Duodenal mucosa (tissue), 2 donors: ENCODE measurements around the gene GRIP1.

Experiments
- H3K27ac ChIP-seq: one replicate; pipeline ENCODE4 v1.7.0; 2013; ENCODE audit warnings: low read depth, low read length
- H3K27me3 ChIP-seq, 2 donors: one replicate each; pipeline ENCODE4 v1.7.0; 2013; ENCODE audit warnings: low read length in 2 of 2, control low read depth in 1 of 2; ENCODE audit not compliant: insufficient read depth in 2 of 2, control insufficient read depth in 1 of 2
- H3K36me3 ChIP-seq, 2 donors: one replicate each; pipeline ENCODE4 v1.7.0; 2013; ENCODE audit warnings: low read length in 2 of 2, control low read depth in 1 of 2; ENCODE audit not compliant: insufficient read depth in 2 of 2, control insufficient read depth in 1 of 2
- H3K4me1 ChIP-seq, 2 donors: one replicate each; pipeline ENCODE4 v1.7.0; 2013; ENCODE audit warnings: low read length in 2 of 2, control low read depth in 1 of 2; ENCODE audit not compliant: insufficient read depth in 2 of 2, control insufficient read depth in 1 of 2
- H3K4me3 ChIP-seq, 2 donors: one replicate each; pipeline ENCODE4 v1.7.0; 2013; ENCODE audit warnings: low read length in 2 of 2, low read depth in 1 of 2
- H3K9ac ChIP-seq, 2 donors: one replicate each; pipeline ENCODE4 v1.7.0; 2013; ENCODE audit warnings: low read length in 2 of 2, low read depth in 1 of 2
- H3K9me3 ChIP-seq, 2 donors: one replicate each; pipeline ENCODE4 v1.7.0; 2013; ENCODE audit warnings: low read length in 2 of 2, control low read depth in 1 of 2; ENCODE audit not compliant: control insufficient read depth in 1 of 2

GRIP1 gene

DNA sequence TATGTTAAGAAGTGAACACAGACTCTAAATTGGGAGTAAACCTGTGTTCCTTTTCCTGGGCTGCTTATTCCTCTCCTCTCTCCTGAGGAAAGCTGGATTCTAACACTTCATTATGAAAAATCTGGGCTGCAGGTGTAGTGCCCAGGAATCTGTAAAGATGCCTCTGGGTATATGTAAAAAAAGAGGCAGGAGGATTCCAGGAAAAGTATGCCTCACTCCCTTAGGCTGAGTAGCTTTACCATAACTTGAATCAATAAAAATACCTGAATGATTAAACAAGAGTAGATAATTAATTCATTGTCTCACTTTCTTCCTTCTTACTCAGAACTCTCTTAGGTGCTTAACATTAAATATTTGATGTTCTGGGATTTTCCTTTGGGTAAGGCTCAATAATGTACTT lies 185.1 kb downstream of the GRIP1 start:
- H3K9me3 ChIP-seq: no peaks in the 10 kb centered on the region
- no peaks in the 10 kb centered on the region for H3K4me1 ChIP-seq
- H3K9ac ChIP-seq: no peak overlapping the region
- no peaks in the 10 kb centered on the region for H3K36me3 ChIP-seq
- no peaks in the 10 kb centered on the region for H3K27me3 ChIP-seq
- no peak overlapping the region for H3K27ac ChIP-seq
- no peak overlapping the region for H3K4me3 ChIP-seq

DNA sequence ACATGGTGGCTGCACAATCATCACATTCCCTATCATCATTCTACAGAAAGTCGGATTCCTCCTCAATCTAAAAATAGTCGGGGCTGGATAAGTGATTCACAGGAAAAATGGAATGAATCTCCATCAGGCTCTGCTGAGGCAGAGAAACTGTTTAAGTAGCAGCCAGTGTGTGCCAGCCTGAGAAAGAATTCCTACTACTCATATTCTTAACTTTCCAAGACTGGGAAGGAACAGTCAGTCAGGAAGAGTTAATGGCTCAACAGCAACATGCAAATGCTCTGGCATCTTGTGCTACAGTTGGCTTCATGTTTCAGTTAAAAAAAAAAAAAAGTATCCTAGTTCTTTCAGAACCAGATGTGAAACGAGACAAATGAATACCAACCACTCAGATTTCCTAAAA lies 187.0 kb downstream of the GRIP1 start:
- Histone ChIP-seq H3K9me3 (no peaks in the 10 kb centered on the region), H3K36me3 (no peaks in the 10 kb centered on the region), H3K4me1 (no peaks in the 10 kb centered on the region), H3K27me3 (no peaks in the 10 kb centered on the region), H3K9ac (no peak overlapping the region), H3K27ac (no peak overlapping the region), H3K4me3 (no peak overlapping the region)

DNA sequence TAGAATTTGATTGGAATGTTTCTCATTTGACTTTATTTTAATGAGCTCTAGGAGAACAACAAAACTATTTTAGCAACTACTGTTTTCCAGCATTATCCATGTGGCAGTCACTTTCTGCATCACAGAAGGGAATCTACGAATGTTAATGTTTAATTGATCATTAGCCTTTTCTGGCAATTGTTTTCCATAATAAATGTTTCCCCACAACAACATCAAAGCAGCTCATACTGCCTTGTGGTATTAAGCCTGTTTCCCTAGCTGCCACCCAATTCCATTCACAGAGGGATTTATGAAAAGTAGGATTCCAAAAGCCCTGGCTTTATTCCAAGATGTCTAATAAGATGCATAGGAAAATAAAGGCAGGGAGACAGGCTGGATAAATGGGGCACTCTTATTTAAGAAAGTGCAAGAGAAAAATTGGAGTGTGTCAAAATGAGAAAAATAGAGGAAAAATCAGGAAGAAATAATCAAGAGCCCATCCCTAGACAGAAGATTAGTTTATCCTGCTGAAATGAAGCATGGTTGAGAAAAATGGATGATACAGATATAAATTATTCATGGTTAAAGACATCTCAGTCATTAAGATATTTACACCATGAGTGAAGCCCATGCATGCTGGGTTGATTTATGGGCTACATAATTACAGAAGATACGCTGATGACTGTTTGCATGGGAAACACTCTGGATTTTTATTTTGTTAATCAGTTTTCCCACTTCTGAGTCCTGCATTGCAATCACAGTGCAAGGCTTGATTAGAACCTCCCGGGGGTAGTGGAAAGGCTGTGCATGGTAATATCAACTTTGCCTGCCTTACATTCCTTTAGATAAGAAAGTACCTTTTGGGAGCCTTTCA lies 196.3 kb downstream of the GRIP1 start:
- H3K9ac ChIP-seq: no peak overlapping the region
- no peak overlapping the region for H3K4me3 ChIP-seq
- no peaks in the 10 kb centered on the region for H3K36me3 ChIP-seq
- H3K27ac ChIP-seq: no peak overlapping the region
- no peaks in the 10 kb centered on the region for H3K9me3 ChIP-seq
- no peaks in the 10 kb centered on the region for H3K4me1 ChIP-seq
- H3K27me3 ChIP-seq: no peaks in the 10 kb centered on the region

DNA sequence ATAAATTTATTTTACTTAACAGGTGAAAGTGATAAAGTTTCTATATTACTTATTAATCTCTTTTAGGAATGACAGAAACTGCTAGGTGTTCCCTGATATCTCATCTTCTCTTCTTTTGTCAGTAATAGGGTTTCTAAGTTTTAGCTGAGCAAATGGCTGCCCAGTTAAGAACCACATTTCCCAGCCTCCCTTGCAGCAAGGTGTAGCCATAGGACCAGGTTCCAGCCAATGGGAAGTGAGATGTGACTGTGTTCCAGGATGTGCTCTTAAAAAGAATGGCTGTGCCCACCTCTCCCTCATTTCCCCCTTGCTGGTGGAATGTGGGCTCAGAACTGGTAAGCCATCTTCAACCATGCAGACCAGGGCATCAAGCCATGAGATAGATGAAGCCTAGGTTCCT lies 210.9 kb downstream of the GRIP1 start:
- Histone ChIP-seq H3K36me3 (no peaks in the 10 kb centered on the region), H3K9me3 (no peaks in the 10 kb centered on the region), H3K4me1 (no peaks in the 10 kb centered on the region), H3K4me3 (no peak overlapping the region), H3K9ac (no peak overlapping the region), H3K27ac (no peak overlapping the region), H3K27me3 (no peaks in the 10 kb centered on the region)

DNA sequence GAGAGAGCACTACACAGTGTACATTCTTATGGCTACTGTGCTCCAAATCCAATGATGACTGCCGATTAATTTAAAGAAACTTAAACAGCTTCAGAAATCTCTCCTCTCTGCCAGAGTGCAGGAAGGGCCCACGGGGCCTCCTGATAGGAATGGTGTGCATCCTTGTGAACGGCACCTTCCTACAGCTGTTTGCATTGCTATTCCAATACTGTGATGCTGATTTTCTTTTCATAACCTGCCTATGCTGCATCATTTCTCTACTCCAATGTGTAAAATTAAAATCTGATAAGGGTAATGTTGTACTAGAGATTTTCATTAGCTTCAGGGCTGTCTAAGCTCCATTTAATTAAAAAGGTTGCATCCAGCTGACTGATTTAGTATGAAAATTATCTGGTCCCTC lies 217.5 kb downstream of the GRIP1 start:
- H3K4me3 ChIP-seq: no peak overlapping the region
- H3K9ac ChIP-seq: no peak overlapping the region
- no peak overlapping the region for H3K27ac ChIP-seq
- no peaks in the 10 kb centered on the region for H3K4me1 ChIP-seq
- no peaks in the 10 kb centered on the region for H3K27me3 ChIP-seq
- no peaks in the 10 kb centered on the region for H3K36me3 ChIP-seq
- H3K9me3 ChIP-seq: no peaks in the 10 kb centered on the region

DNA sequence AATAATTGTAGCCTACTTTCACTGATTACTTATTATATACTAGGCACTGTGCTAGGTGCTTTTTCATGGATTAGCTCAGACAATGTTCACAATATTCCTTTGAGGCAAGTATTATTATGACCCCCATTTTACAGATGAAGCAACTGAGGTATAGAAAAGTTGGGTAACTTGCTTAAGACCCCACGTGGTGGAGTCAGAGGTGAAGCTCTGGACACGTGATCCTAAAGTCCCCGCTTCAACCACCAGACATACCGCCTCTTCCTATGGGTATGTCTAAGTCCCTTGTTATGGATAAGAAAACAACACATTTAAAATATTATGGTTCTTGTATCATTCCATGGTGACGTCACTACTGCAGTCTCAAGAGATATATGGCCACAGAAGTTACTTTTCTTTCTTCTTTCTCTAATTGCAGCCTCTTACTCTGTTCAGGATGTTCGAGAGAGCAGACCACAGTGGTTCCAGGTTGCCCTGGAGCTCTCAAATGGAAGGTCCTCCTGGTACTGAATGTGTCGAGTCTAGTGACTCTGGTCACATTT lies 218.9 kb downstream of the GRIP1 start:
- Histone ChIP-seq H3K4me3 (no peak overlapping the region), H3K4me1 (no peaks in the 10 kb centered on the region), H3K36me3 (no peaks in the 10 kb centered on the region), H3K9ac (no peak overlapping the region), H3K9me3 (no peaks in the 10 kb centered on the region), H3K27me3 (no peaks in the 10 kb centered on the region), H3K27ac (no peak overlapping the region)

DNA sequence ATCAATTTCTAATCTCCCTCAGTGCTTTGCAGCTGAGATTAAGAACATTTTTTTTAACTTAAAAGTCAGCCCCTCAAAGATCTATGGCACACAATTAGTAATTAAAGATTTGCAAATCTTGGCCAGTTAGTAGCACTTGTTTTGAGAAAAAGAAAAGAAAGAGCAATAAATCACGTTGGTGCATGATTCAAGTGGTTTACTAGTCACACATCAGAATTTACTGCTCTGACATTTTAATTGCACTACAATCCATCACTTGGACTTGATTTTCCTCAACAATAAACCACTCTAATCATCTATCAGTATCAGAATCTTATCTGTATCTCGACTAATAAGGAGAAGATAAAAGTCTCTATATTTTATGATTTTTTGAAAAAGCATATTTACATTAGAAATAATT lies 222.3 kb downstream of the GRIP1 start:
- H3K9me3 ChIP-seq: no peaks in the 10 kb centered on the region
- H3K9ac ChIP-seq: no peak overlapping the region
- no peaks in the 10 kb centered on the region for H3K4me1 ChIP-seq
- H3K36me3 ChIP-seq: no peaks in the 10 kb centered on the region
- no peak overlapping the region for H3K27ac ChIP-seq
- H3K27me3 ChIP-seq: no peaks in the 10 kb centered on the region
- H3K4me3 ChIP-seq: no peak overlapping the region

DNA sequence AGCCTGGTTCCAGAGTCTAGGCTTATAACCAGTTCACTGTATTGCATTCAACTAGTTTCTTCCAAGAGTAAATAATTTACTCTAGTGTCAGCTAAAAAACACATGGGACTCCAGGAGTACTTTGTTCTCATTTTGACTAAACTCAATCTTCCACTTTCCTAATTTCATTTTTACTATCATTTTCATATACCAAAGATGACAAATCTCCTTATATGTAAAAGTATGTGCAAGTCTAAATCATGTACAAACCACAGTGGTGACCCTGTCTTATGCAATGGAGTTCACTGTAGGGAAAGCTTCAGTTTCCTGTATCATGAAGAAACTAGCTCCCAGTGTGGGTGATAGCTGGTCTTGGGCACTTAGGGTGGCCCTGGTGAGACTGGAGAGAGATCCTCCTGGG lies 225.0 kb downstream of the GRIP1 start:
- no peaks in the 10 kb centered on the region for H3K4me1 ChIP-seq
- no peak overlapping the region for H3K9ac ChIP-seq
- H3K36me3 ChIP-seq: no peaks in the 10 kb centered on the region
- H3K9me3 ChIP-seq: no peaks in the 10 kb centered on the region
- no peaks in the 10 kb centered on the region for H3K27me3 ChIP-seq
- H3K27ac ChIP-seq: no peak overlapping the region
- no peak overlapping the region for H3K4me3 ChIP-seq

DNA sequence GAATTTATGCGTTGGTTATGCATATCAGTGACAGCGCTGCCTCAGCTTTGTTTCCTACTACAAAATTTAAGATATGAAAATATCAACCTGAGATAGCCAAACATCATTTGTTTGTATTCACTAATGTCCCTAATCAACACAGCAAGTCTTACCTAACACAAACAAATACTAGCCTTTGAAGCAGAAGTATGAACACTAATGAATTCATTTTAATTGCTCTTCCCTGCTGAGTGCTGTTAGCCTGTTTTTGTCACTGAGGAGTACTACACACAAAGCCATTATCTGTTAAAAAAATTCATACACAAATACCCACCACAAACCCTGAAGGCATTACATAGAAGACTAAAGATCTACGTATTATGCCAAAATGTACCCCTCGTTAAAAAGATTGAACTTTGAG lies 225.8 kb downstream of the GRIP1 start:
- Histone ChIP-seq H3K9ac (no peak overlapping the region), H3K36me3 (no peaks in the 10 kb centered on the region), H3K4me3 (no peak overlapping the region), H3K27ac (no peak overlapping the region), H3K27me3 (no peaks in the 10 kb centered on the region), H3K4me1 (no peaks in the 10 kb centered on the region), H3K9me3 (no peaks in the 10 kb centered on the region)

DNA sequence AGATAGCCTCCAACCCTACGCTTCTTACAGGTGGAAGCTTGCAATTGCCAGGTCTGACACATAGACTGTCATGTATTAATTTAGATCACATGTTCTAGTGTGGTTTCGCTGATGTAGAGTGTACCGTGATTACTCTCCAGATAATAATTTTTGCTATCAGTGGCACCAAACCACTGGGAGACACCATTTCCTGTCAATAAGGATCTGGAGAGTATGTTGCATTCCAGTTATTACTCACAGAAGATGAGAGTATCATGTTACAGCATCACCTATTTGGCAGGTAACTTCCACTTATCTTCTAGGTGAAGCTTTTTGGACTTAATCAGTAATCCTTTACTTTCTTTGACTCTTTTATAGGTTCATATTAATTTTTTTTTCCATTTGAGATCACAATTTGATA lies 229.3 kb downstream of the GRIP1 start:
- no peak overlapping the region for H3K27ac ChIP-seq
- H3K4me3 ChIP-seq: no peak overlapping the region
- no peaks in the 10 kb centered on the region for H3K4me1 ChIP-seq

More for the DNA sequence above, 229.3 kb downstream of the GRIP1 start:
- H3K27me3 ChIP-seq: no peaks in the 10 kb centered on the region
- H3K9ac ChIP-seq: no peak overlapping the region
- H3K36me3 ChIP-seq: no peaks in the 10 kb centered on the region
- H3K9me3 ChIP-seq: no peaks in the 10 kb centered on the region
